Measurements from ENCODE around the gene DSCAM. TPM values are rescaled to one million over a fixed set of nuclear protein-coding genes. Genes with fewer than 3 reads are reported as not detected.

Gene DSCAM
- total RNA-seq, 1 donor from 2014 or later, result not detected

- Histone ChIP-seq H3K36me3 (no peaks in the 10 kb centered on the region), H3K4me3 (no peak overlapping the region), H4K20me1 (ENCODE audit: low read depth) (no peaks in the 10 kb centered on the region), H3K4me2 (no peak overlapping the region), H3K27ac (no peak overlapping the region), H3K9ac (no peak overlapping the region), H3F3A (ENCODE audit: low read depth) (peaks cover 10% of the 10 kb centered on the region), H3K4me1 (peaks cover 25% of the 10 kb centered on the region), H3K27me3 (no peaks in the 10 kb centered on the region), H3K9me3 (ENCODE audit: low read depth) (no peaks in the 10 kb centered on the region), H3K79me2 (ENCODE audit: low read depth) (no peaks in the 10 kb centered on the region), H2AFZ (replicated peaks) (no peak overlapping the region)
- Mint-ChIP-seq H3K36me3 (no peaks in the 10 kb centered on the region), H3K27ac (no peak overlapping the region), H3K9me3 (peaks cover 3% of the 10 kb centered on the region), H3K27me3 (ENCODE audit: insufficient read depth, low read depth) (peaks cover 3% of the 10 kb centered on the region), H3K4me1 (peaks cover 29% of the 10 kb centered on the region), H3K4me3 (no peak overlapping the region)
- DNase-seq (ENCODE audit: low spot score), result no peak
- TF ChIP-seq, protein P1, sequence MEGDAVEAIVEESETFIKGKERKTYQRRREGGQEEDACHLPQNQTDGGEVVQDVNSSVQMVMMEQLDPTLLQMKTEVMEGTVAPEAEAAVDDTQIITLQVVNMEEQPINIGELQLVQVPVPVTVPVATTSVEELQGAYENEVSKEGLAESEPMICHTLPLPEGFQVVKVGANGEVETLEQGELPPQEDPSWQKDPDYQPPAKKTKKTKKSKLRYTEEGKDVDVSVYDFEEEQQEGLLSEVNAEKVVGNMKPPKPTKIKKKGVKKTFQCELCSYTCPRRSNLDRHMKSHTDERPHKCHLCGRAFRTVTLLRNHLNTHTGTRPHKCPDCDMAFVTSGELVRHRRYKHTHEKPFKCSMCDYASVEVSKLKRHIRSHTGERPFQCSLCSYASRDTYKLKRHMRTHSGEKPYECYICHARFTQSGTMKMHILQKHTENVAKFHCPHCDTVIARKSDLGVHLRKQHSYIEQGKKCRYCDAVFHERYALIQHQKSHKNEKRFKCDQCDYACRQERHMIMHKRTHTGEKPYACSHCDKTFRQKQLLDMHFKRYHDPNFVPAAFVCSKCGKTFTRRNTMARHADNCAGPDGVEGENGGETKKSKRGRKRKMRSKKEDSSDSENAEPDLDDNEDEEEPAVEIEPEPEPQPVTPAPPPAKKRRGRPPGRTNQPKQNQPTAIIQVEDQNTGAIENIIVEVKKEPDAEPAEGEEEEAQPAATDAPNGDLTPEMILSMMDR (IDR thresholded peaks at IDR 0.05), result no peak
- TF ChIP-seq EZH2phosphoT487 (IDR thresholded peaks at IDR 0.05), result no peak
- TF ChIP-seq EZH2 (IDR thresholded peaks at IDR 0.05), result no peak
These were observed 226.4 kb downstream of the DSCAM start for GRCh38 chr21:40620386-40621145.

DNA sequence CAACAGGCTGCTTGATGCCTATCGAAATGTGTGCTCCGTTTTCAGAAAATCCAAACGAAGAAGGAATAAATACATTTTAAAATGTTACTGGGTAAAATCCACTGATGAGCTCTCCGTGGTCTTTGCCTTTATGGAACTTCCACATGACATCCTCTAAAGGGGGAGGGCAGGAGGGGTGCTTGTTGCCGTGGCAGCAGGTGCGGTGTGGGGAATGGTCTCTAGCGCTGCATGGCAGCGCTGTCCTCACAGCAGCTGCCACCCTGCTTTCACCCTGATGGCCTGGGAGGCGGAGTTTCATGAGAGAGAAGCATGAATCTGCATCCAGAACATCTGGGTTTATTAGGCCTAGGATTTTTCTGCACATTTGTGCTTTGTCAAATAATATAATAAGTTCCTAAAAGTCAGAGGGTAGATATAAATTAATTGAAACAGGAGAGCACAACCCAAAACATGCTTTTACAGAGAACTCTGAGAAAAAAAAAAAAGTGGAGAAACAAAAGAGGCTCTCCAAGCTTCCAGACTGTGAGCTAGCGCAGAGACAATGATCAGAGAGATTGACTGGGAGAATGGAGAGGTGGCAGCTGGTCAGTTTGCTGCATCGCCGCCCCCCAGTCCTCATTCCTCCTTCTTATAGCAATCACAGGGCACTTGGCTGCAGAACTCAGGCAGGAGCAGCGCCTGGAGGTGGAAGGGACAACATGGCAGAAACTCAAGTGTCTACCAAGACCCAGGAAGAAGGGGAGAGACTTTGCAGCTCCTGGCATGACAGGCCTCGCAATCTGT lies 228.6 kb downstream of the DSCAM start:
- Histone ChIP-seq H3K36me3 (no peaks in the 10 kb centered on the region), H3K27me3 (no peaks in the 10 kb centered on the region), H3K4me1 (peaks cover 13% of the 10 kb centered on the region), H3K4me2 (peak overlapping the region; percentile 55), H2AFZ (replicated peaks) (peak overlapping the region; percentile 76), H3F3A (ENCODE audit: low read depth) (peaks cover 10% of the 10 kb centered on the region), H3K9ac (no peak overlapping the region), H3K9me3 (ENCODE audit: low read depth) (no peaks in the 10 kb centered on the region), H3K79me2 (ENCODE audit: low read depth) (no peaks in the 10 kb centered on the region), H3K4me3 (no peak overlapping the region), H3K27ac (no peak overlapping the region), H4K20me1 (ENCODE audit: low read depth) (no peaks in the 10 kb centered on the region)
- peak; percentile 56 for DNase-seq (ENCODE audit: low spot score)
- Mint-ChIP-seq H3K27me3 (ENCODE audit: insufficient read depth, low read depth) (no peaks in the 10 kb centered on the region), H3K36me3 (no peaks in the 10 kb centered on the region), H3K4me3 (no peak overlapping the region), H3K9me3 (peaks cover 3% of the 10 kb centered on the region), H3K27ac (peak overlapping the region; percentile 67), H3K4me1 (peaks cover 23% of the 10 kb centered on the region)
- TF ChIP-seq, protein P1 (IDR thresholded peaks at IDR 0.05), result no peak
- no peak for TF ChIP-seq EZH2phosphoT487 (IDR thresholded peaks at IDR 0.05)
- no peak for TF ChIP-seq EZH2 (IDR thresholded peaks at IDR 0.05)

DNA sequence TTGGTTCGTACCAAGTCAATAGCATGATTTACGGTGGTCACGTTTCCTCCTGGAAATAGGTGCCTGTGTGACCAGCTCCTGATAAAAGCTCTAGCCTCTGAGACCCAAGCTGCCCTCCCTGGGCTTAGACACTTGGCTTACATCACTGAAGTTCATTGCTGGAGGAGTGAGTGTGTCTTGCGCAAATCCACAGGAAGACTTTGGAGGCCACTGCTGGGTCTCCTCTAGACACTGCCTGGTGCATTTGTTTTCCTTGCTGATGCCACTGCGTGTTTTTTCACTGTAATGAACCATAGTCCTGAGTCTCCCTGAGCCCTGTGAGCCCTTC lies 230.6 kb downstream of the DSCAM start:
- H3K9me3 Mint-ChIP-seq, result peaks cover under 1% of the 10 kb centered on the region
- no peaks in the 10 kb centered on the region for H4K20me1 ChIP-seq (ENCODE audit: low read depth)
- no peaks in the 10 kb centered on the region for H3K9me3 ChIP-seq (ENCODE audit: low read depth)

More for the DNA sequence above, 230.6 kb downstream of the DSCAM start:
- H3K27ac Mint-ChIP-seq, result peak overlapping the region; percentile 33
- H3K4me1 Mint-ChIP-seq, result peaks cover 18% of the 10 kb centered on the region
- Histone ChIP-seq H3K27ac (no peak overlapping the region), H3K4me1 (peaks cover 11% of the 10 kb centered on the region), H3K79me2 (ENCODE audit: low read depth) (no peaks in the 10 kb centered on the region), H3K36me3 (no peaks in the 10 kb centered on the region), H3K4me3 (no peak overlapping the region), H3K9ac (no peak overlapping the region), H3K4me2 (no peak overlapping the region), H3F3A (ENCODE audit: low read depth) (peaks cover 10% of the 10 kb centered on the region), H3K27me3 (no peaks in the 10 kb centered on the region), H2AFZ (replicated peaks) (no peak overlapping the region)
- H3K27me3 Mint-ChIP-seq (ENCODE audit: insufficient read depth, low read depth), result peaks cover 5% of the 10 kb centered on the region
- H3K36me3 Mint-ChIP-seq, result no peaks in the 10 kb centered on the region
- no peak overlapping the region for H3K4me3 Mint-ChIP-seq
- TF ChIP-seq EZH2phosphoT487 (IDR thresholded peaks at IDR 0.05) (no peak), EZH2 (IDR thresholded peaks at IDR 0.05) (no peak)
- TF ChIP-seq, protein P1 (IDR thresholded peaks at IDR 0.05), result no peak
- DNase-seq (ENCODE audit: low spot score), result no peak
